GM19351 (cell line): ENCODE data around the gene GOLGB1.

ENCODE experiments used
- ATAC-seq: cut with Tn5 transposase; IDR thresholded peaks from one replicate; pipeline ENCODE4 v1.9.1; 2021; ENCODE audit warnings: mild to moderate bottlenecking, moderate library complexity; ENCODE audit not compliant: unreplicated experiment

Gene GOLGB1

DNA sequence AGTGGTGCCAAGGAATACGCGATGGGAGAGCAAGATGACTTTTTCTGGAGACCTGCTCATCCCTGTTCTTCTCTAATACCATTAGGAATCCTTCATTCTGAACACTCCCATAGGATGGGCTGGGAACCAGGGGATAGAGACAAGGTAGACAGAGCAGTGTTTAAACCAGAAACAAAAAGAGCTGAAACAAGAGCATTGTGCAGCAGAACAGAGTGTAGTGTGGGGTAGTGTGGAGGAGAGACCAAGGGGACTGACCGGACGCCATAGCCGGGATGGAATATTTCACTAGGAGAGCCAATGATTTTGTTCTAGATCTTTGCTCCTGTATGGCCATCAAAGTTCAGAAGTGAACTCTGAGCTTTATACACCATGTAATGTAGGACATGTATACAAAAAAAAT is 104.5 kb downstream of the GOLGB1 start:
- no peak for ATAC-seq

- ATAC-seq, result no peak
These were observed 106.8 kb downstream of the GOLGB1 start for GRCh38 chr3:121642601-121643314.

GRCh38 chr3:121641127-121641526 is 108.4 kb downstream of the GOLGB1 start:
- no peak for ATAC-seq

GRCh38 chr3:121637922-121638321 is 111.6 kb downstream of the GOLGB1 start:
- ATAC-seq, result no peak

- ATAC-seq, result no peak
These were observed 119.2 kb downstream of the GOLGB1 start for GRCh38 chr3:121630355-121630754.

- ATAC-seq, result no peak
These were observed 119.9 kb downstream of the GOLGB1 start for GRCh38 chr3:121629601-121630000.

DNA sequence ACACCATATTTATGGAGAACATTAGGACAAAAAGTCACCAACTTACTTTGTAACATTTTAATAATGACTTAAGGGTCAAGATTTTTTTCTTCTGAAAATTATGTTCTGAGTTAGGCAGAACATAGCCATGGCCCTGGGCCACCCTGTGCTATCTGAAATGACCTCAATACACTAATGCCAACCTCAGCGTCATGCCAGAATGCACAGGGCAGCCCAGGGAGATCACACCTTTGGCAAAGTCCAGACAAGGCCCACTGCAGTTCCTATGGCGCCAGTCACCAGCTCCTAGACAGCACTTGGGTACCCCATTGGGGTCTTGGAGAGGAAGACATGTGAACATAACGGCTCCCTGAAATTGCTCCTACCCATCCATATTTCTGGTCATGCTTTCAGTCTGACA is 121.9 kb downstream of the GOLGB1 start:
- ATAC-seq, result no peak

DNA sequence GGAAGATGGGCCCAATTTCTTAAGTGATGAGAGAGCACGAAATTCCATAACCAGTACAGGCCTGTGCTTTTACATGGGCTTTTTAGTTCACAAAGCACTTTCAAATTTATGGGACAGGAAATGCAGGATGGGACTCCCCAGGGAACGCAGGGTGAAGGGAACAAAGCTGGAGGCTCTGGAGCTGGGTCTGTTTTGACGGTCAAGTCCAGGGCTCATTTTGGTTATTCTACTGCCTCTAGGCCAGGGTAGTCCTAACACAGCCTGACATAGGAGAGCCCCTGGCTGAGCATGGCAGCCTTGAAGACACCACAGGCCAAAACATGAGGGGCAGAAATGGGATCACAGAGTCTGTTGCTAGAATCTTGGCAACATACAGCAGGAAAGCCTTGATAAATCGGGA is 122.3 kb downstream of the GOLGB1 start:
- no peak for ATAC-seq

DNA sequence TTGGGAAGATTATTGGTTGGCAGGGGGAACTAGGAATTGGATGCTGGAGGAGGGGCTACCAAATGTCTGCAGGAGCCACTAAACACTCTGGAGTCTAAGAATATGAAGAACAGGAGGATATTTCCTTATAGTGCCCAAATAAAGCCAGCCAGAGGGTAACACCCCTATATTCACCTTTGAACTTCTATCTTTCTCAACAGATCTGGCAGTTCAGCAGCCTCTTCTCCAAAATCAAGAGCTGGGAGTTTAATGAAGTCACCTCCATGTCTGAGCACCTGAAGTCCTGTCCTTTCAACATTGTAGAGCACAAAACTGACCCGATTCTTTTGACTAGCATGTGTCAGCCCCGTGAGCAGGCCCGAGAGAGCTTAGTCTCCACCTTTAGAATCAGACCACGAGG is 123.0 kb downstream of the GOLGB1 start:
- ATAC-seq, result no peak

DNA sequence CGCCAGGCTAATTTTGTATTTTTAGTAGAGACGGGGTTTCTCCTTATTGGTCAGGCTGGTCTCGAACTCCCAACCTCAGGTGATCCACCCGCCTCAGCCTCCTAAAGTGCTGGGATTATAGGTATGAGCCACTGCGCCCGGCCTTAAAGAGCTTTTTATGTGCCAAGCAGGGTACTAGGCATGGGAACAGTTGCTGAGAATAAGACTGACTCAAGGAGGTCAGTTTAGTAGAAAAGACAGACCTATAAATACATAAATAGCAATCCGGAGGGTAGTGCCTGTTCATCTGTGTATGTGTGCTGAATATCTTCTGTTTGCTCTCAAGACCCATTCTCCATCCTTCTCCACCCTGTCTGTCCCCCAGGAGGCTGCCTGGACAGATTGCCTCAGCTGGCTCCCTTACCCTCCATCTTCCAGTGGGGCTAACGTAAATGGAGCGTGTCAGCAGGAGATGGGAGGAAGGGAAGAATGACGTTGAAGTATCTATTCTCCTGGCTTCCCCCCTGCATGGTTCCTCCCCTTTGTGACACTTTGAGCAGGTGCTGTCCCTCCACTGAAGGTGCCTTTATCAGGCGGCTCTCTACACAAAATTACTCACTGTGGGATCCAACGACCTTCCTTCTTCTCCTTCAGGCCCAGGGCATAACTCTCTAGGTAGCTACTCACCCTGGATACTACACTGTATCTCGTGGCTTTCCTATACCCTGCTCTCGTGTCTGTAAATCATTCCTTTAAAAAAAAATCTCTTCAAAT is 125.2 kb downstream of the GOLGB1 start:
- no peak for ATAC-seq

DNA sequence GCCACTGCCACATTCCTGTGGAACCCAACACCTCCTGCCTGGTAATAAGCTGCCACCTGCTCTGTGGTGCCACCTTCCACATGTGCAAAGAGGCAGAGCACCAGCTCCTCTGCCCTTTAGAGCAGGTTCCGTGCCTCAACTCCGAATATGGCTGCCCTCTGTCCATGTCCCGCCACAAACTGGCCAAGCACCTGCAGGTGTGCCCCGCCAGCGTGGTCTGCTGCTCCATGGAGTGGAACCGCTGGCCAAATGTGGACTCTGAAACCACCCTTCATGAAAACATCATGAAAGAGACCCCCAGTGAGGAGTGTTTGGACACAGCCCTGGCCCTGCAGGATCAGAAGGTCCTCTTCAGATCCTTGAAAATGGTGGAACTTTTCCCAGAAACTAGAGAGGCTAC is 128.1 kb downstream of the GOLGB1 start:
- ATAC-seq, result no peak

GRCh38 chr3:121619691-121620090 is 129.8 kb downstream of the GOLGB1 start:
- no peak for ATAC-seq
